Testis (tissue), 2 donors: ENCODE results near the gene ITPRID1.

Experiments
- POLR2A ChIP-seq: fragments of 450-650 bp; IDR thresholded peaks from one replicate; pipeline ENCODE4 v1.6.1; 2017; ENCODE audit warnings: antibody characterized with exemption, mild to moderate bottlenecking, moderate library complexity
- TF ChIP-seq, protein P1 (sequence below), 3 experiments: fragments of 450-650 bp in 2 of 3; fragments of 200-600 bp in 1 of 3; sonication (generic) in 1 of 3; IDR thresholded peaks; one replicate each; pipeline ENCODE4 v1.5.1; 2016 to 2019; ENCODE audit warnings: antibody characterized with exemption in 3 of 3, mild to moderate bottlenecking in 2 of 3, moderate library complexity in 1 of 3

DNA sequence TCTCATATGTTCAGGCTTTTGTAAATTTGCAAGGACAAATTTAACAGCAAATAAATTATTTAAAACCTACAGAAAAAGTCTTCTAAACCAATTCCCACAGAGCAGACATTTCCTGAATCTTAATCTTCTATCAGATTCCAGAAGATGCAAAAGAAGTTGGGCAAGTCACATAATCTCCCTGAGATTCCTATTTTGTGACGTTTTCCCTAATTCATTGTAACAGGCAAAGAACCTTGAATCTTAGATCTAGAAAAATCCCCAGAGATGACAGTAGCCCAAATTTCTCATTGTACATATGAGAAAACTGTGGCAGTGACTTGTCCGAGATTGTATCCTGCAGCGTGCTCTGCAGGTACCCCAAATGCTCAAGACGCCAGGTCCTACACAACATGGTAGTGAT, 4.9 kb downstream of the ITPRID1 start:
- TF ChIP-seq POLR2A = no peak
- TF ChIP-seq, protein P1, sequence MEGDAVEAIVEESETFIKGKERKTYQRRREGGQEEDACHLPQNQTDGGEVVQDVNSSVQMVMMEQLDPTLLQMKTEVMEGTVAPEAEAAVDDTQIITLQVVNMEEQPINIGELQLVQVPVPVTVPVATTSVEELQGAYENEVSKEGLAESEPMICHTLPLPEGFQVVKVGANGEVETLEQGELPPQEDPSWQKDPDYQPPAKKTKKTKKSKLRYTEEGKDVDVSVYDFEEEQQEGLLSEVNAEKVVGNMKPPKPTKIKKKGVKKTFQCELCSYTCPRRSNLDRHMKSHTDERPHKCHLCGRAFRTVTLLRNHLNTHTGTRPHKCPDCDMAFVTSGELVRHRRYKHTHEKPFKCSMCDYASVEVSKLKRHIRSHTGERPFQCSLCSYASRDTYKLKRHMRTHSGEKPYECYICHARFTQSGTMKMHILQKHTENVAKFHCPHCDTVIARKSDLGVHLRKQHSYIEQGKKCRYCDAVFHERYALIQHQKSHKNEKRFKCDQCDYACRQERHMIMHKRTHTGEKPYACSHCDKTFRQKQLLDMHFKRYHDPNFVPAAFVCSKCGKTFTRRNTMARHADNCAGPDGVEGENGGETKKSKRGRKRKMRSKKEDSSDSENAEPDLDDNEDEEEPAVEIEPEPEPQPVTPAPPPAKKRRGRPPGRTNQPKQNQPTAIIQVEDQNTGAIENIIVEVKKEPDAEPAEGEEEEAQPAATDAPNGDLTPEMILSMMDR (IDR thresholded peaks at IDR 0.05) = no peak
